Measurements from ENCODE around the gene ROR1. TPM values are rescaled to one million over a fixed set of nuclear protein-coding genes. Genes with fewer than 3 reads are reported as not detected.

Gene ROR1
- total RNA-seq, 4 donors from 2014 or later, result 0.73 to 2.6 (median 1.4) TPM

DNA sequence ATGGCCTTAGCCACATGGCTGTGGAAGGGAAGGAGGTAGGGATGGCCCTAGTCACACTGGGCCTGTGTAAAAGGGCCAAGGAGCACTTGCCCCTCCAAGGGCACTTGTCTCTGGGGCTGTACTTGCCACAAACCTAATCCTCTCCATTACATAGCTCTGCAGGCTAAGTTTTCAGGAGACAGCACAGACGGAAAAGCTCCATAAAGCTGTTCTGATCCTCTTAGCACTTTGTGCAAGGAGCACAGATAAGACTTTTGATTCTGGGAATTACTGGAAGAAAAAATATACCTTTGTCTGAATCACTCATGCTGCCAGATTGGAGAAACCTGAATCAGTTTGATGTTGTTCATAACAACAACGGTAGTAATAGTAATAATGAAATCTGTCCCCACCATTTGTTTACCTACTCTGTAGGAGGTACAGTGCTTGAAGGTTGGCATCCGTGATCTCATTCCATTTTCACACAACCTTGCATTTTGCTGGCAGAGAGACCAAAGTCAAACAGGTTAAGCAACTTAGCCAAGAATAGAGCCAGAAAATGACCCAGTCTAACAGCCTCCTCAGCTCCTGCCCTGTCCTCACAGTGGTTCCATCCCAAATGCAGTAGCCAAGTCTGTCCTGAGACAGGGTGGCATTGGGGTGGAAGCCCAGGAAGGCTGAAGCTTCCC is 207.1 kb downstream of the ROR1 start:
- peak; percentile 14 to 46 for DNase-seq
- 50 to 67% methylated on average over 3 of the region's 3 CpGs for WGBS, 2 donors
- no peak for TF ChIP-seq POLR2A (IDR thresholded peaks at IDR 0.05)
- TF ChIP-seq, protein P1, sequence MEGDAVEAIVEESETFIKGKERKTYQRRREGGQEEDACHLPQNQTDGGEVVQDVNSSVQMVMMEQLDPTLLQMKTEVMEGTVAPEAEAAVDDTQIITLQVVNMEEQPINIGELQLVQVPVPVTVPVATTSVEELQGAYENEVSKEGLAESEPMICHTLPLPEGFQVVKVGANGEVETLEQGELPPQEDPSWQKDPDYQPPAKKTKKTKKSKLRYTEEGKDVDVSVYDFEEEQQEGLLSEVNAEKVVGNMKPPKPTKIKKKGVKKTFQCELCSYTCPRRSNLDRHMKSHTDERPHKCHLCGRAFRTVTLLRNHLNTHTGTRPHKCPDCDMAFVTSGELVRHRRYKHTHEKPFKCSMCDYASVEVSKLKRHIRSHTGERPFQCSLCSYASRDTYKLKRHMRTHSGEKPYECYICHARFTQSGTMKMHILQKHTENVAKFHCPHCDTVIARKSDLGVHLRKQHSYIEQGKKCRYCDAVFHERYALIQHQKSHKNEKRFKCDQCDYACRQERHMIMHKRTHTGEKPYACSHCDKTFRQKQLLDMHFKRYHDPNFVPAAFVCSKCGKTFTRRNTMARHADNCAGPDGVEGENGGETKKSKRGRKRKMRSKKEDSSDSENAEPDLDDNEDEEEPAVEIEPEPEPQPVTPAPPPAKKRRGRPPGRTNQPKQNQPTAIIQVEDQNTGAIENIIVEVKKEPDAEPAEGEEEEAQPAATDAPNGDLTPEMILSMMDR (IDR thresholded peaks at IDR 0.05), result no peak
- H3K4me1 ChIP-seq, result peaks cover 0 to 12% of the 10 kb centered on the region in 2 donors
- H3K9me3 ChIP-seq, result no peaks in the 10 kb centered on the region
- intact Hi-C loops (cut with DNase I), result no loop called here
- no peaks in the 10 kb centered on the region for H3K36me3 ChIP-seq
- no peak overlapping the region for H3K4me3 ChIP-seq (replicated peaks in 1 of 3)
- H3K27ac ChIP-seq, result no peak overlapping the region
- H3K27me3 ChIP-seq, result no peaks in the 10 kb centered on the region

DNA sequence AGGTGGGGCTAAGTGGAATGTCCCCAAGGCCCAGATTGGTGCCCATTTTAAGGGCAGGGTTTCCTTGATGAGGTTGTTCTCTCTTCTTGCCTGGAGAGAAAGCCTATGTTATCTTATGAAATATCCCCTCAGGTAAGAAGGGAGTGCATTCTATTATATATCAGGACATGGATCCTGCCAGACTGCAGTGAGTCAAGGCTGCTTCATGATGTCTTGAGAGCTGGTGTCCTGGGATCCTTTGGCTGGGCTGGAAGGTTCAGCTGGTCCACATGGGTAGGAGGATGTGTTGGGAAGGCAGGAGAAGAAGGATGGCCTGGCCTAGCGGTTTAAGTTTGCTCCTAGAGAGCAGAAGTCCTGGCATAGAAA is 207.6 kb downstream of the ROR1 start:
- intact Hi-C loops (cut with DNase I), result no loop called here
- no peak overlapping the region for H3K27ac ChIP-seq
- no peak for DNase-seq
- 93 to 97% methylated on average over 1 of the region's 1 CpG for WGBS, 2 donors
- TF ChIP-seq POLR2A (IDR thresholded peaks at IDR 0.05), result no peak
- TF ChIP-seq, protein P1 (IDR thresholded peaks at IDR 0.05), result no peak
- no peak overlapping the region for H3K4me3 ChIP-seq (replicated peaks in 1 of 3)
- H3K9me3 ChIP-seq, result no peaks in the 10 kb centered on the region
- H3K36me3 ChIP-seq, result no peaks in the 10 kb centered on the region
- peaks cover 0 to 12% of the 10 kb centered on the region in 2 donors for H3K4me1 ChIP-seq
- no peaks in the 10 kb centered on the region for H3K27me3 ChIP-seq

DNA sequence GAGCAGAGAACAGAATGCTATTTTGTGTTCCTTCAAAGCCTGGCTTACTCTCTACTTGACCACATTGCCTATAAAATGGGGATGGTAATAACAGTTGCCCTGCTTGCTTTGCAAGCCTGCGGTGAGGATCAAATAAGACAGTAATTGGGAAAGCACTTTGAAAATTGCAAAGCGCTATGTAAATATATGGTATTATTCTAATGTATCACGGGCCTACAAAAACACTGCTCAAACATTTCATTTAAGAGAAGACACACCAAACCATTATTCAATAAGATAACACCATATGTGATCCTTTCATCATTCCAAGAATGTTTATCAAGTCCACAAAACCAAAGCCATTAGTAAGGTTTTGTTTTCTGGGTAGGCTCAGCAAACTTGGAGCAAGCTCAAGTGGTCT is 208.4 kb downstream of the ROR1 start:
- intact Hi-C loops (cut with DNase I), result no loop called here
- no peak for DNase-seq
- Histone ChIP-seq H3K4me3 (replicated peaks in 1 of 3) (no peak overlapping the region), H3K27ac (no peak overlapping the region), H3K27me3 (no peaks in the 10 kb centered on the region), H3K36me3 (no peaks in the 10 kb centered on the region), H3K9me3 (no peaks in the 10 kb centered on the region), H3K4me1 (peaks cover 0 to 12% of the 10 kb centered on the region in 2 donors)
- WGBS, 2 donors, result 84 to 85% methylated on average over 3 of the region's 3 CpGs
- TF ChIP-seq POLR2A (IDR thresholded peaks at IDR 0.05), result no peak
- TF ChIP-seq, protein P1 (IDR thresholded peaks at IDR 0.05), result no peak

DNA sequence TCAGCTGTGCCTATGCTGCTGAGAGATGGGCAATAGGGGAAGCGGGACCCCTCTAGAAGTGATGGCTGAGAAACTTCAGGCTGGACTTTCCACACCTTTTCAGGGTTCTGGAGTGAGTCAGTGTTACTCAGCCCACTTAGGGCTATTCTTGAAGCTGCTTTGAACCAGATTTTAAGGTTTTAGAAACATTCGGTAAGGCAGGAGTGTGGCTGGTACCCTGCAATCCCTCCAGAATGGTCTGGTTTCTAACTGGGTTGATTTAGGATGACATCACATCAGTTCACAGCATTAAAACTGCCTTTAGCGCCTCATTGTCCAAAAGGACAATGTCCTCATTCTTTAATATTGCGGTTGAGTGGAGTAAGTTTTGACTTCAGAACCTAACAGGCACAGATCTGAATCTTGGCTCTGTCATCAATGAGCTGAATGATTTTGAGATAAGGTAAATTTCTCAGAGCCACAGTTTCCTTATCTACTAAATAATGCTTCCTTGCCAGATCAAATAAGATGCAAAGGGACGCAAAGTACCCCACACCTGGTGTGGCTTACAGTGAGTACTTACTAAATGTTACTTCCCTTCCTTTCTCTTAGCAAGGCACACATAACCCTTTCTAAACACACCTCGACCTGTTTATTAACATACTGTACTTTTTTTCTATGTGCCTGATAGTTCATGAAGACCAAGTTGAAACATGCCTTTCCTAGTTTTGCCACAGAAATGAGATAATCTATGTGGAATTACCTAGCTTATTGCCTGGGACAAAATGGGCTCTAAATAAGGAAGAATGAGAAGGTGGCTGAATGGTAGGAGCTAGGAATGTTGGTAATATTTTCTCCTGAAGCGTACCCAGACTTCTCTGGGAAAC is 209.8 kb downstream of the ROR1 start:
- 76 to 85% methylated on average over 7 of the region's 7 CpGs for WGBS, 2 donors
- intact Hi-C loops (cut with DNase I), result no loop called here
- TF ChIP-seq, protein P1 (IDR thresholded peaks at IDR 0.05), result no peak
- TF ChIP-seq POLR2A (IDR thresholded peaks at IDR 0.05), result no peak
- no peaks in the 10 kb centered on the region for H3K9me3 ChIP-seq
- no peak for DNase-seq
- H3K27me3 ChIP-seq, result no peaks in the 10 kb centered on the region
- no peaks in the 10 kb centered on the region for H3K36me3 ChIP-seq
- no peak overlapping the region for H3K27ac ChIP-seq
- H3K4me1 ChIP-seq, result peaks cover 0 to 12% of the 10 kb centered on the region in 2 donors
- H3K4me3 ChIP-seq (replicated peaks in 1 of 3), result no peak overlapping the region

Data from thyroid gland (tissue), 4 donors.